Endothelial cell of umbilical vein (primary cell): ENCODE data around the gene TMEM223.

Source experiments
- GATA2 ChIP-seq: IDR thresholded peaks from 2 replicates; pipeline ENCODE4 v1.7.0; 2011; ENCODE audit warnings: low read depth, mild to moderate bottlenecking, moderate library complexity, mixed read lengths, low read length; ENCODE audit not compliant: insufficient read length, insufficient read depth
- TF ChIP-seq, protein P1 (sequence below), 2 donors: IDR thresholded peaks; 1 replicate in 1 of 2; 2 replicates in 1 of 2; pipeline ENCODE4 v1.5.1; 2011; ENCODE audit warnings: low read length in 2 of 2, mild to moderate bottlenecking in 2 of 2, moderate library complexity in 2 of 2, control low read depth in 1 of 2, inconsistent platforms in 1 of 2, low read depth in 1 of 2; ENCODE audit not compliant: insufficient read depth in 1 of 2; ENCODE audit errors: extremely low read depth in 1 of 2

DNA sequence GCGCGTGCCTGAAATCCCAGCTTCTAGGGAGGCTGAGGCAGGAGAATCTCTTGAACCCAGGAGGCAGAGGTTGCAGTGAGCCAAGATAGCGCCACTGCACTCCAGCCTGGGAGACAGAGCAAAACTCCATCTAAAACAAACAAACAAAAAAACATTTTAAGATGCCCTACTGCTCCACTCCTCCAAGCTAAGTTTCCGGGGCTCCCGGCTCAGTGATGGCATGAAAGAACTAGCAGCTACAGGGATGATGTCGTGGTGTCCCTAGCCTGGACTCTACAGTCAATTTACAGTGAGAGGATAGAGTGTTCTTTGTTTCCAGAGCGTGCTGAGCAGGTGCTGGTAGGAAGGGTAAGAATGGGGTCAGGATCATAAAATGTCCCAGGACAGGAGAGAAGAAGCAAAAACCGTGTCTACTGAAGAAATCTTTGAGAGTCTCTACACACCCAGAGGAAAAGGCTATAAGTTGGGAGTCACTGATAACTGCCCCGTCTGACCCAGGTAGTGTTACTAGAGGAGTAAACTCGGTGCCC lies 36.7 kb downstream of the TMEM223 start:
- TF ChIP-seq, protein P1, sequence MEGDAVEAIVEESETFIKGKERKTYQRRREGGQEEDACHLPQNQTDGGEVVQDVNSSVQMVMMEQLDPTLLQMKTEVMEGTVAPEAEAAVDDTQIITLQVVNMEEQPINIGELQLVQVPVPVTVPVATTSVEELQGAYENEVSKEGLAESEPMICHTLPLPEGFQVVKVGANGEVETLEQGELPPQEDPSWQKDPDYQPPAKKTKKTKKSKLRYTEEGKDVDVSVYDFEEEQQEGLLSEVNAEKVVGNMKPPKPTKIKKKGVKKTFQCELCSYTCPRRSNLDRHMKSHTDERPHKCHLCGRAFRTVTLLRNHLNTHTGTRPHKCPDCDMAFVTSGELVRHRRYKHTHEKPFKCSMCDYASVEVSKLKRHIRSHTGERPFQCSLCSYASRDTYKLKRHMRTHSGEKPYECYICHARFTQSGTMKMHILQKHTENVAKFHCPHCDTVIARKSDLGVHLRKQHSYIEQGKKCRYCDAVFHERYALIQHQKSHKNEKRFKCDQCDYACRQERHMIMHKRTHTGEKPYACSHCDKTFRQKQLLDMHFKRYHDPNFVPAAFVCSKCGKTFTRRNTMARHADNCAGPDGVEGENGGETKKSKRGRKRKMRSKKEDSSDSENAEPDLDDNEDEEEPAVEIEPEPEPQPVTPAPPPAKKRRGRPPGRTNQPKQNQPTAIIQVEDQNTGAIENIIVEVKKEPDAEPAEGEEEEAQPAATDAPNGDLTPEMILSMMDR (IDR thresholded peaks at IDR 0.05; ENCODE audit: extremely low read depth in 1 of 2, insufficient read depth in 1 of 2, low read depth in 1 of 2, low read length in 2 of 2), result no peak
- TF ChIP-seq GATA2, result no peak
